HEK293T (cell line): ENCODE results near the gene PLCB2.

ENCODE experiments used
- CTCF ChIA-PET: fragments of 350-600 bp; formaldehyde crosslinking; extraction: SDS; loops from one replicate; lab custom pipeline; 2021; ENCODE audit warnings: antibody characterized with exemption, inconsistent platforms; lab: Yijun Ruan, JAX
- POLR2A ChIA-PET: fragments of 350-600 bp; formaldehyde crosslinking; extraction: SDS; loops from one replicate; lab custom pipeline; 2020; ENCODE audit warnings: antibody characterized with exemption, inconsistent platforms; lab: Yijun Ruan, JAX
- DNase-seq: peaks from one replicate; pipeline ENCODE4 v3.0.0; 2012; ENCODE audit warnings: mixed read lengths; ENCODE audit errors: extremely low spot score
- ARNT ChIP-seq: fragments of 450-650 bp; IDR thresholded peaks from 2 replicates; pipeline ENCODE4 v1.6.1; 2017; ENCODE audit warnings: mild to moderate bottlenecking
- BHLHE40 ChIP-seq: fragments of 450-650 bp; IDR thresholded peaks from 2 replicates; pipeline ENCODE4 v1.6.1; 2016; ENCODE audit warnings: mild to moderate bottlenecking, moderate library complexity, borderline replicate concordance
- CTBP1 ChIP-seq: fragments of 450-650 bp; IDR thresholded peaks from 2 replicates; pipeline ENCODE4 v1.6.1; 2016; ENCODE audit warnings: borderline replicate concordance
- ELF4 ChIP-seq: fragments of 450-650 bp; IDR thresholded peaks from 2 replicates; pipeline ENCODE4 v1.6.1; 2017; ENCODE audit warnings: antibody characterized with exemption
- FOXA1 ChIP-seq: fragments of 450-650 bp; IDR thresholded peaks from 2 replicates; pipeline ENCODE4 v1.6.1; 2016; ENCODE audit warnings: mild to moderate bottlenecking
- FOXK2 ChIP-seq: fragments of 450-650 bp; IDR thresholded peaks from 2 replicates; pipeline ENCODE4 v1.6.1; 2016; ENCODE audit warnings: mild to moderate bottlenecking
- FOXM1 ChIP-seq: fragments of 450-650 bp; IDR thresholded peaks from 2 replicates; pipeline ENCODE4 v1.6.1; 2017; ENCODE audit warnings: mild to moderate bottlenecking, borderline replicate concordance
- HDGF ChIP-seq: fragments of 450-650 bp; IDR thresholded peaks from 2 replicates; pipeline ENCODE4 v1.6.1; 2017; ENCODE audit warnings: antibody characterized with exemption, borderline replicate concordance
- L3MBTL2 ChIP-seq: fragments of 450-650 bp; conservative IDR thresholded peaks from 2 replicates; pipeline ENCODE4 v1.6.1; 2016; ENCODE audit warnings: mild to moderate bottlenecking
- LEF1 ChIP-seq: fragments of 450-650 bp; IDR thresholded peaks from 2 replicates; pipeline ENCODE4 v1.6.1; 2017; ENCODE audit warnings: mild to moderate bottlenecking, borderline replicate concordance
- NFRKB ChIP-seq: fragments of 450-650 bp; IDR thresholded peaks from 2 replicates; pipeline ENCODE4 v1.6.1; 2016; ENCODE audit warnings: mild to moderate bottlenecking, moderate library complexity
- SP1 ChIP-seq: fragments of 450-650 bp; IDR thresholded peaks from 2 replicates; pipeline ENCODE4 v1.6.1; 2017
- SUZ12 ChIP-seq: fragments of 450-650 bp; IDR thresholded peaks from 2 replicates; pipeline ENCODE4 v1.6.1; 2016; ENCODE audit warnings: mild to moderate bottlenecking
- TARDBP ChIP-seq: fragments of 450-650 bp; IDR thresholded peaks from 2 replicates; pipeline ENCODE4 v1.6.1; 2016
- ZNF384 ChIP-seq: fragments of 450-650 bp; IDR thresholded peaks from 2 replicates; pipeline ENCODE4 v1.6.1; 2016
- TF ChIP-seq, protein P1 (sequence below): fragments of 450-650 bp; IDR thresholded peaks from 2 replicates; pipeline ENCODE4 v1.6.1; 2016

Gene PLCB2

GRCh38 chr15:40310993-40311392 is 3.3 kb upstream of the PLCB2 start:
- no peak for TF ChIP-seq SUZ12
- no peak for TF ChIP-seq HDGF
- DNase-seq = no peak

GRCh38 chr15:40310001-40310959 is 2.5 kb upstream of the PLCB2 start:
- POLR2A ChIA-PET = interaction anchor here (0.6 to 0.9 kb wide), 2 partner anchors 30 to 31 kb away, joined by 3 read pairs; no protein-coding TSS in a partner anchor
- CTCF ChIA-PET = interaction anchor here (0.7 to 5.9 kb wide), 9 partner anchors 11 to 280 kb away, joined by 3 to 55 read pairs (median 5); no protein-coding TSS in a partner anchor

More at GRCh38 chr15:40310993-40311392, 3.3 kb upstream of the PLCB2 start:
- POLR2A ChIA-PET = no interaction called here
- CTCF ChIA-PET = interaction anchor here (0.7 to 5.9 kb wide), 7 partner anchors 10 to 32 kb away, joined by 3 to 55 read pairs (median 5); no protein-coding TSS in a partner anchor

DNA sequence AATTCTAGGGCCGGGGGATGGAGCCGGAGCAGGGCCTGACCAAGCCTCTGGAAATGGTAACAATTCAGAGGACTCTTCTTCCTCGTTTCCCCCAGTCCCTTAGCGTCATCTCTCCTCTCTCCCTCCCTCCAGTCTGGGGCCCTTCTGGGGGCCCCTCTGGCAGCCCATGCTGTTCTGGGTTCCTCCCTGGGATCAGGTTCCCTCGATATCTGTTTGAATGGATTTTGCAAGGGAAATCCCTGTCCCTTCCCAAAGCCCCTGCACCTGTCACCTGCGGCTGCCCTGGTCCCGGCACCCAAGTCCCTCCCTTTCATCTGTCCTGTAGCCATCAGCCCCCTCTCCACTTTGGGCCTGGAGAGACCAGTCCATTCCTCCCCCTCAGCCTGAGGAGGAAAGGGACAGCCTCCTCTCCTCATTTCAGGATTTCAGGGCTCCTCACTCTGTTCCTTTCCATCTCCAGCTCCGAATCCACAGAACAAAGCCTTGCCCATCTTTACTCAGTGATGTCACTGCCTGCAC is 1.7 kb upstream of the PLCB2 start:
- no peak for DNase-seq
- TF ChIP-seq FOXM1 = no peak
- TF ChIP-seq LEF1 = no peak
- no peak for TF ChIP-seq FOXA1
- no peak for TF ChIP-seq NFRKB
- no peak for TF ChIP-seq L3MBTL2
- no peak for TF ChIP-seq FOXK2
- TF ChIP-seq SP1 = no peak
- no peak for TF ChIP-seq TARDBP
- POLR2A ChIA-PET = interaction anchor here (0.9 kb wide), 1 partner anchor 29 kb away, joined by 3 read pairs; no protein-coding TSS in a partner anchor
- CTCF ChIA-PET = interaction anchor here (0.5 to 5.9 kb wide), 9 partner anchors 11 to 279 kb away, joined by 3 to 55 read pairs (median 5); no protein-coding TSS in a partner anchor

More at GRCh38 chr15:40310001-40310959, 2.5 kb upstream of the PLCB2 start:
- TF ChIP-seq L3MBTL2 (no peak), FOXA1 (no peak), FOXM1 (no peak), NFRKB (no peak), ARNT (no peak), CTBP1 (no peak), TARDBP (no peak), BHLHE40 (no peak), SP1 (no peak), ZNF384 (no peak), SUZ12 (no peak), FOXK2 (no peak), HDGF (no peak)
- TF ChIP-seq, protein P1, sequence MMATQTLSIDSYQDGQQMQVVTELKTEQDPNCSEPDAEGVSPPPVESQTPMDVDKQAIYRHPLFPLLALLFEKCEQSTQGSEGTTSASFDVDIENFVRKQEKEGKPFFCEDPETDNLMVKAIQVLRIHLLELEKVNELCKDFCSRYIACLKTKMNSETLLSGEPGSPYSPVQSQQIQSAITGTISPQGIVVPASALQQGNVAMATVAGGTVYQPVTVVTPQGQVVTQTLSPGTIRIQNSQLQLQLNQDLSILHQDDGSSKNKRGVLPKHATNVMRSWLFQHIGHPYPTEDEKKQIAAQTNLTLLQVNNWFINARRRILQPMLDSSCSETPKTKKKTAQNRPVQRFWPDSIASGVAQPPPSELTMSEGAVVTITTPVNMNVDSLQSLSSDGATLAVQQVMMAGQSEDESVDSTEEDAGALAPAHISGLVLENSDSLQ = no peak
- peak; percentile 58 for DNase-seq

DNA sequence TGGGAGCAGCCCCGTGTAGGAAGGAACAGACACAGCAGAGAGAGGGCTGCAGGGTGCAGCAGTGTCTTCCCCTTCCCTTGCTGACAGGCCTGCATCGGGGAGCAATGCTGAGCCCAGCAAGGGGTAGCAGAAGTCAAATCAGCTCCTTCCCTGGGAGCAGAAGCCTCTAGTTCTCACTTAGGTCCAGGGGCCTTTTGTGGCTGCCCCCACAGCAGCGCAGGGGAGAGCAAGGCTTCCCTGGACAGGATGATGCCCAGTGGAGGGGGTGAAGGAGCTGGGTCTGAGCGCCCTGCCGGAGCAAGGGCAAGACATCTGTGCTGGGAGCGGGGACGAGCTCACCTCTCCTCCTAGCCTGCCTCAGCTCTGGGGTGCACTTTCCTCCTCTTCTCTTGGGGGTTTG is 827 bp downstream of the PLCB2 start:
- CTCF ChIA-PET = interaction anchor here (0.8 to 5.9 kb wide), 3 partner anchors 16 to 31 kb away, joined by 3 to 55 read pairs (median 5); no protein-coding TSS in a partner anchor
- DNase-seq = no peak
- POLR2A ChIA-PET = interaction anchor here (1.2 kb wide), 1 partner anchor 10 kb away, joined by 3 read pairs; no protein-coding TSS in a partner anchor
- TF ChIP-seq L3MBTL2 (no peak), HDGF (no peak), ELF4 (no peak), BHLHE40 (no peak), FOXK2 (no peak), LEF1 (no peak), SUZ12 (no peak)

DNA sequence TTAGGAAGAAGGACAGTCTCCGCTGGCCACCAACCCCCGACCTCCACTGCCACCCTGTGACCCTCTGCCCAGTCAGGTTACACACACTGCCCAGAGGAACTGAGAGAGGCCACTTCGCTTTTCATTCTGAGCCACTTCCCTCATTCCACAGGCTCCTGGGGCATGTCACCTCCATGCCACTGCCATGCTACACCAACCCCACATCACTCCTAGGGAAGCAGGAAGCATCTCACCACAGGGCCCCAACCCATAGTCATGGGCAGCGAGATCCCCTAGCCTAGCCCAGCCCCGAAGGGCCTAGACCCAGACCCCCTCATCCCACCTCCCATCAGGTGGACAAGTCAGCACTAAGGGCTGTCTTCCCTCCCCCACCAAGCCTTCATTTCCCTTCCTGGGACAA is 1.4 kb downstream of the PLCB2 start:
- TF ChIP-seq NFRKB (no peak), SP1 (no peak), BHLHE40 (no peak), HDGF (no peak), CTBP1 (no peak), SUZ12 (no peak), ARNT (no peak), FOXA1 (no peak), TARDBP (no peak), L3MBTL2 (no peak), ZNF384 (no peak), FOXM1 (no peak), ELF4 (no peak)
- TF ChIP-seq, protein P1 = no peak
- ChIA-PET POLR2A (no interaction called here), CTCF (interaction anchor here (5.9 kb wide), 1 partner anchor 27 kb away, joined by 55 read pairs; no protein-coding TSS in a partner anchor)
- DNase-seq = no peak

DNA sequence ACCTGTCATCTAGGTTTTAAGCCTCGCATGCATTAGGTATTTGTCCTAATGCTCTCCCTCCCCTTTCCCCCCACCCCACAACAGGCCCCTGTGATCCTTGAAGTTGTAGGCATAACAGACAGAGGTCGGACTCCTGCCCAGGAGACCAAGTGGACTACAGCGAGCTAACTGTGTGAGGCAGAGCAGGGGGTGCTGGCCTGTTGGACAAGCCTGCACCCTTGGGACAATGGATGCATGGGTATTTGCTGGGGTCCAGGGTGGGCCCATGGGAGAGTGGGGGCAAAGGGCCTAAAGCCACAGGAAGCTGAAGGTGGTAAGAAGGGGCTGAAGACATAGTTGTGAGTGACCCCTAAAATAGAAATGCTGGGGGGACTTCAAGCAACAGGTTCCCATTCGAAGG is 2.5 kb downstream of the PLCB2 start:
- no peak for DNase-seq
- no peak for TF ChIP-seq ZNF384
- ChIA-PET POLR2A (no interaction called here), CTCF (interaction anchor here (1.5 kb wide), 1 partner anchor 26 kb away, joined by 5 read pairs; no protein-coding TSS in a partner anchor)
